KG1 (cell line): ENCODE measurements around the gene PIK3R5.

Experiments
- DNase-seq: peaks from one replicate; lab custom pipeline; 2025; lab: John Stamatoyannopoulos, UW

Gene PIK3R5

DNA sequence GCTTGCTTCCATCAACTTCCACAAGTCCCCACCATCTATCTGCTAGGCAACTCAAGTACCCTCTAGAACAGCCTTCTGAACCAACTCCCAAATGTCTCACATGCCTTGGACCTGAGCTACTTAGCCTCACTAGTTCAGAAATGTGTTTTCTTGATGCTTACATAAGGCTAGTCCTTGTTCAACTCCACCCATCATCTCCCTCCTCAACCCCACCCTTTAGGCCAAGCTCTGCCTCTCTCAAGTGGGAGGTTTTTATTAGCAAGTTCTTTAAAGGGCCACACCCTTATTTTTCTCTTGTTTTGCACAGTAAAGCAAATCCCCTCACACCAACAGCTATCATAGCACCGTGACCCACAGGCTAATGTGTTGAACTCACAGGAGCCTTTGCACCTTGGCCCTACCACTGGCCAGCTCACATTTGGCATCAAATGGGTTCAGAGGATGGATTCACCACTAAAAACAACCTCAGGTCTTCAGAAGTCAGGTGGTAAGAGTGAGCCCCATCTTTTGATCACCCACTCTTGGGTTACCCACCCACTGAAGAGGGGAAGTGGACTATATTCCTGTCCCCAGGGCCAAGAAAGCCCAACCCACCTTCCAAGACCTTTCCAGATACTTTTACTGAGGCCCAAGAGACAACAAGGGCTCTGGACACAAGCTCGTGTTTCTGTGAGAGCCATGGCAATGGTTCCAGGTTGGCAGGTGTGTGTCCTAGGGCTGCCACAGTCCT lies 12.2 kb downstream of the PIK3R5 start:
- DNase-seq, result no peak

DNA sequence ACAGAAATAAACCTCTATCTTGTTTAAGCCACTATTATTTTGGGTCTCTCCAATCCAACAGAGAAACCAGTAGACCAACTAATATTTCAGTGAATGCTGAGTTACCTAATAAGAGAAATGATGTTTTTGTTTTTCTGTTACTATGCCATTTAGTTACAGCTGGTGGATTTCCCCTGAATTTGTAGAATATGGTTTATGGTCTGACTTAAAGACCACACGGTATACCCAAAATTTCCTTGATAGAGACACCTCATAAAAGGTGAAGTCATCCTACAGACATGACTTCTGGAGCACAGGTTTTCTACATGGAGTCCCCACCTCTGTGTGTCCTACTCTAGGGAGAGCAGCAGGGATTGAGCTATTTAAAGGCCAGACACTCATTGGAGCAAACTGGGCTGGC lies 13.3 kb downstream of the PIK3R5 start:
- DNase-seq, result no peak

DNA sequence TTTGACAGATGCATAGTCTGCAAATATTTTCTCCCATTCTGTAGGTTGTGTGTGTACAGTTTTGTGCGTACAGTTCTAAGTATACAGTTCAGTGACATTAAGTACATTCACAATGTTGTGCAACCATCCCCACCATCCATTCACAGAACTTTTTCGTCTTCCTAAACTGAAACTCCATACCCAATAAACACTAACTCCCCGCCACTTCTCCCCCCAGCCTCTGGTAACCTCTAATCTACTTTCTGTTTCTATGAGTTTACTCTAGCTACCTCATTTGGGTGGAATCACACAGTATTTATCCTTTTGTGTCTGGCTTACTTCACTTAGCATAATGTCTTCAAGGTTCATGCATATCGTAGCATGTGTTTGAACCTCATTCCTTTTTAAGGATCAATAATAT lies 14.3 kb downstream of the PIK3R5 start:
- DNase-seq, result no peak

DNA sequence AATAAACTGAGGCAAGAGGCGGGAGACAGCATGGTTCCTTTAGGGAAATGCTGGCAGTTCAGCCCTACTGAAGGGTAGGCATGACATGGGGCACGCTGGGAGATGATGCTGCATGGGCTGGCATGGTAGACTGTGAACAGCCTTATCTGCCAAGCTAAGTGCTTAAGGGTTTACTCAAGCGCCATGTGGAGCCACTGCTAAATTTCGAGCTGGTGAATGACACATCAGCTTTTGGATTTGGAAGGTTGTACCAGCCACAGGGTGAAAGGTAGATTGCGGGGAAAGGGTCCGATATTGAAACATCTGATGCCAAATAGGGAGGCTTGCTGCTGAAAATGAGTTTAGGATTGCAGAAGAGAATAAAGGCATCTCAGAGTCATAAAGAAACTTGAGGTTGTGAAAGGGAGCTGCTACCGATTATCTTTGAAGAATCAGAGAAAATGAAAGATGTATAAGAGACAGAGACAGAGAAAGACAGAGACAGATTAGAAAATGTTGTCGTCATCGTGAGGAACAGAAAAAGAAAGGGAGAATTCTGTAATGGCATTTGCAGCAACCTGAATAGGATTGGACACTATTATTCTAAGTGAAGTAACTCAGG lies 16.3 kb downstream of the PIK3R5 start:
- no peak for DNase-seq

DNA sequence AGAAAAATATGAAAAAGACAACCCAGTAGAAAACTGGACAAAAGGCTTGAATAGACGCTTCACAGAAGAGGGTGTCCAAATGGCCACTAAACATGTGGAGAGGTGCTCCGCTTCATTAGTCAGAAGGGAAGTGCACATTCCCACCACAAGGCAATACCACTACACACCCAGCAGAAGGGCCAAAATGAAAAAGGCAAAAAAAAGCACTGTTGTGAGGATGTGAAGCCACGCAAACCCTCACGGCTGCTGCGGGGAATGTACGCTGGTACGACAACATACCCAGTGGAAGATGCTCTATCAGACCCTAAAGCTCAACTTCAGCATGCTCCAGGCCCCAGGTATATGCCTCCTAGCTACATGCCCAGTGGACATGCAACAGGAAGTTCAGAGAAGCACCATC lies 17.0 kb downstream of the PIK3R5 start:
- DNase-seq, result no peak

DNA sequence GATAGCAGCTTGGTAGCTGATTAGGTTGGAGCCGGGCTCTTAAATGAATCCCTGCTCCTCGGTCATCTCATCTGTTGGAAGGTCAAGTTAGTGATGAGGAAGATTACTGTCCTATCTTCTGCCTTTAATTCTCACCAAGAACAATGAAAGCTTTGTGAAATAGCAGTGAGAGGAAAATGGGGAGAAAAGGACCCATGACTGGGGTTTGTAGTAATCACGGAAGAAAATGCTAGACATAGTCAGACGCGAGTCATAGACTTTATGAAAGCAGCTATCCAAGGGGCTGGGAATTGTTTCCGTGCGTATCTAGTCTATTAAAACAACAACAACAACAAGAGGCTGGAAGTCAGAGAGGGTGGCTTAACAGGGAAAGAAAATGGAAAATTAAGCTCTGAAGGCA lies 18.3 kb downstream of the PIK3R5 start:
- no peak for DNase-seq

DNA sequence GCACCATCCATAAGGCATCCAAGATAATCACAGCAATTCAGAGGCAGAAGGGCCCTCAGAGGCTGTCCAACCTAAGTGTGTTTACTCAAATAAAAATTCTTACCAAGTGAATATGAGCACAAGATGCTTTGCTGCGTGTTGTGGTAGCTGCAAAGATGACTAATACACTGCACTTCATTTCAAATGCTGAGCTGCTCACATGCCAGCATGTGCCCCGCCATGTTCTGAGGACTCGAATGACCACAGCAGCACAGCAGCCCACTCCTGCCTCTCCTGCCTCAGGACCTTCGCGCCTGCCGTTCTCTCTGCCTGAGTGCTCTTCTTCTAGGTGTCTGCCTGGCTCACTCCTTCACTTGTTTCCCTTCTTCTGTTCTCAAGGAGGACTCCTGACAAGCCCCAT lies 19.0 kb downstream of the PIK3R5 start:
- DNase-seq, result no peak

DNA sequence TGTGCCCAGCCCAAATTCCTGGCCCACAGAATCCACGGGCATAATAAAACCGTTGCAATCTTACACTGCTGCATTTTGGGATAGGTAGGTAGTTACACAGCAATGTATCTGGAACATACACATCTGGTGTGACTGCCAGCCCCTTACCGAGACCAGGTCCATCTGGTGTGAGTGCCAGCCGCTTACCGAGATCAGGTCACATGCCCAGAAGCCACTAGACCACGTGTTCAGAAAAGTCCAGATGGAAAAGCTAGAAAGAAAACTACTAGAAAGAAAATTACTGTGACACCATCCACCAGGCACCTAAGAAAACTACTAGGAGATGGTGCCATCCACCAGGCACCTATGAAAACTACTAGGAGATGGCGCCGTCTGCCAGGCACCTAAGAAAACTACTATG lies 19.4 kb downstream of the PIK3R5 start:
- DNase-seq, result no peak

DNA sequence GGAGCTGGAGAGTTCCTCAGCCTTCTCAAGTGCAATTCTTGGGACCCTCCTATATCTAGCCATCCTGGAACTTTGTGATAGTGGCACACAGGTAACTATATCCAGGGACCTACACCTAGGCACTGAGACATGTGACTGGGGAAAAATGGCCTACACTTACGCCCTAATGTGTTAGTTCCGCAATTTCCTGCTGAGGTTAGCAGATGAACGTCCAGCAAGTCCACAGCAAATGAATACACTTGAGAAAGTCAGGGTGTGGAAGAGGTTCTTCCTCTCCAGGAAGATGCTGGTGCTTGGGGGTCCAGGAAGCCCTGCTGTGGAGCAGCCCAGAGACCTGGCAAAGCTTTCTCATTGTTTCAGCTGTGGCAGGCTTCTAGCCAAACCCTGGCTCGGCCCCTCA lies 20.8 kb downstream of the PIK3R5 start:
- no peak for DNase-seq

DNA sequence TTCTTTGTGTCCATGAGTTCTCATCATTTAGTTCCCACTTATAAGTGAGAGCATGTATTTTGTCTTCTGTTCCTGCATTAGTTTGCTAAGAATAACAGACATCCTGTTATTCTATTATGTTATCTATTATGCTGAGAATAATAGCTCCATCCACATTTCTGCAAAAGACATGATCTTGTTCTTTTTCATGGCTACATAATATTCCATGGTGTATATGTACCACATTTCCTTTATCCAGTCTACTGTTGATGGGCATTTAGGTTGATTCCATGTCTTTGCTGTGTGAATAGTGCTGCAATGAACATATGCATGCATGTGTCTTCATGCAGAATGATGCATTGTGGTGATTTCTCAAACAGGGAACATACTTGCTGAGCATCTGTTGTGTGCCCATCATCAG lies 21.4 kb downstream of the PIK3R5 start:
- no peak for DNase-seq

DNA sequence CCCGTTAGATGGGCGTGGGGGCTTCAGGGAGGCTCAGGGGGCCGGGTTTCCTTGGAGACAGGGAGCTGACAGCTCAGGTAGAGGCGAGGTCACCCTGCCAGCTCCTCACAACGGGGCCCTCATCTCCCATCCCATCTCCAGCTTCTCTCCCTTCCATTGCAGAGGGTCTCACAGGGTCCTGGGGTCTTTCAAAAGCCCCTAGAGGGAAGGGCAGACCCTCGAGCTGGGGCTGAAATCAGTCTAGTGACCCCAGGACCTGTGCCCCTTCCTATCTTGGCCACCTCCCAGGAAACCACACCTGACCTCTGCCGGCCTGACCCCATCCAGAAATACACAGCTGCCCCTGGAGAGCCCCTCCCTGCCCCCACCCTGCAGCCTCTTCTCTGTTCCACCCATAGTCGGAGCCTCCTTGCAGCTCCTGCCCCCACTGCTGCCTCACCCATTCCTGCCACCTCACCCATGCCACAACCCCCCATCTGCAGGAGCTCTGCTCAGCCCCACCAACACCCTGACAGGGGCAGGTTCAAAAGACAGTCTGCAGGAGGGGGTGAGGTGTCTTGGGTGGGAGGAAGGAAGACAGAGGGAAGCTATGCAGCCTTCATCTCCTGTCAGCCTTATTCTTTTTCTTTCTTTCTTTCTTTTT lies 23.4 kb downstream of the PIK3R5 start:
- no peak for DNase-seq

DNA sequence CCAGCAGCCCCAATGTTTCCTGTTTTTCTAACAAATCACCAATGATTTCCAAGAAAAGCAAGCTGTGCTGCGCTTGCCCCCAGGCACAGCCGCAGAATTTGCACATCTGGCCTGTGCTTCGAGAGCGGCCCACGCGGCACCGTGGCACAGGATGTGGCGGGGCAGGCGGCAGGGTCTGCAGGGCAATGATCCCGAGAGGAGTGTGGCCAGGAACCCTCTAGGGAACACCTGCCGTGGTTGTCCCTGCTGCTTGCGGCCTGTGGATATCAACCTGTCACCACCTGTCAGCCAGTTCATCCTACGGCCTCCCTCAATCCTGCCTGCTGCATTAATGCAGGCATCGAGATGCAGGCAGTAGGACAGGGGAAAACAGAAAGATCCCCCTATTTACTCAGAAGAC lies 24.0 kb downstream of the PIK3R5 start:
- no peak for DNase-seq

DNA sequence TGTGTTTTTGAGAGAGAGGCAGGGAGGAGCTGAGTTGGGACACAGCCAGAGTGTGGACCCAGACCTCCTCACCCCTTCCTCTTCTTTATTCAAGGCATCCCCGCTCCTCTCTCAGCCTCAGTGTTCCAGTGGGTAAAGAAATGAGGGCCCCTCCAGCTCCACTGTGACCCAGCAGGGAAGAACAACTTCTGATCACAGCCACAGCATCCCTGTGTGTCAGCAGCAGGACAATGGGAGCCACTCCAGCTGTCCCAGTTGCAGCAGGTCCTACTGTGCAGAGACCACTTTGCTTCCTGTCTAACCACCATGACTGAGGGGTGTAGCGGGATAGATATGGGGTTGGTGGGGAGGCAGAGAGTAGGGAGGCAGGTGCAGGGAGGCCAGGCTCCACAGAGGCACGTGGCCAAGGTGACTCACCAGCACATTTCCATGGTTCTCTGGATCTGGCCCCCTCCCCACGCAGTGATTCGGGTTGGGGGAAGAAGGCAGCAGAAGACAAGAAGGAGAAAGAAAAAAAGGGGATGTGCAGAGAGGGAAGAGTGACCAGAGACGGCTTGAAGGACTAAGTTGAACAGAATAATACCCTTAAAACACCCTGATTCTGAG lies 24.5 kb downstream of the PIK3R5 start:
- DNase-seq, result no peak

DNA sequence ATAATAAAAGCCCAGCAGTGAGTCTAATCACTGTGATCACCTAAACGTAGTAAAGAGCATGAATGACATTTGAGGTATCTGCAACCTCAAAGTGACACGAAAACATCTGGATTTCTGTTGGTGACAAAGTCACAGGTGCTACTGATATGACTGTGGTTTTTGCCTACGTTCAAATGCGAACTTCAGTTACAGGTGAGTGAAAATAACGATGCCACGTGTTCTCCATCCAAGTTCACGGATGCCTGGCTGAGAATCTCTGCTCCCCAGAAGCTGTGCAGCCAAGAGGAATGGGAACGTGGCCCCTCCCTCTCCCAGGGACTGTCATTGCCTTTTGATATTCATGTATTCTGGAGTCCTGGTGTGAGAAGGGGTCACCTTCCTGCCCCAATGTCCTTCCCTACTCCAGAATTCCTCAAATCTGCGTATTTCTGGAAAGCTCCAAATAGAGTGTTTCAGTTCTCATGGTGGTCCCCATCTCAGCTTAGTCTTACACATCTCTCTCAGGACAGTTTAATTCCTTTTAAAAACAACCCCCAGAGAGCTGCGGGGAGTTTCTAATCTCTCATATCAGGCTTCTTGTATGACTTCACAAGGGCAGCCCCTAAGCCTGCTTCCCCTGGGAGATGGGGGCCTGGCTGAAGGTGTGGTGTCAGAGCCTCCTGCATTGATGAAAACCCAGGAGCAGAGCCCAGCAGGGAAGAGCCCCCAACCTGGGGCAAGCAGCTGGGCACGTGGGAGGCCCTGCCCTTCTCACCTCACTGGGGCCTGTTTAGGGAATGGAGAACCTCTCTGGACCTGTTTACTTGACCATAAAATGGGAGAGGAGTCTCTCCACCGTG lies 25.8 kb downstream of the PIK3R5 start:
- DNase-seq, result no peak

DNA sequence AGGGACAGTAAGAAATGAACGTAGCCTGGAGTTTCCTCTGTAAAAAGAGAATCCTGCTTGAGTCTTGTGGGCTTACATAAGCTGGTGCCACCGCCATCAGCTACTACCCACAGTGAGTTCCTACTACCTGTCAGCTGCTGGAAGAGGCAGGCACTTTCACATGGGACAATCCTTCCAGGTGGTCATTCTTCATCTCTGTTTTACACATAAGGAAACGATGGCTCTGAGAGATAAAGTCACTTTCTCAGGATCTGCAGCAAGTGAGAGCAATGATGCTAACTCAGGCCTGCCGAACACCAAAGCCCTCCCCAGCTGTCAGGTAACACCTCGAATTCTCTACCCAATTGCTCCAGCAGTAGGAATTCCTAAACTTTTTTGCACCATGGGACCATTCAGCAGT lies 26.6 kb downstream of the PIK3R5 start:
- DNase-seq, result no peak

DNA sequence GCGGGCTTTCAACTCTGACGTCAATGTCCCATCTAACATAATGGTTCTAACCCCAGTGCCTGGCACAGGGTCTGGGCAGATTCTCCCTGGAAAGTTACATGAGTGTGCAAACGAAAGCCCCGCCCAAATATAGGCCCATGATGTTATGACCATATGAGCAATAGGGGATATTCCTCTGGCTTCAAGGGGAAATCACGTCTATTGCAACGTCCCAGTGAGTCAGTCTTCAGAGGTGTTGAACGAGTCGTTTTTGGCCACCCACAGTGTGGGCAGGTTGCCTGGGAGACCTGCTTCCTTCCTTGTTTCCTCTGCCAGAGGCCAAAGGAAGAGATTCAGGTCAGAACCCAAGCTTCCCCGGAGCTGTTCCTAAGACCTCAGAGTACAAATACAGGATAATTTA lies 30.3 kb downstream of the PIK3R5 start:
- no peak for DNase-seq

DNA sequence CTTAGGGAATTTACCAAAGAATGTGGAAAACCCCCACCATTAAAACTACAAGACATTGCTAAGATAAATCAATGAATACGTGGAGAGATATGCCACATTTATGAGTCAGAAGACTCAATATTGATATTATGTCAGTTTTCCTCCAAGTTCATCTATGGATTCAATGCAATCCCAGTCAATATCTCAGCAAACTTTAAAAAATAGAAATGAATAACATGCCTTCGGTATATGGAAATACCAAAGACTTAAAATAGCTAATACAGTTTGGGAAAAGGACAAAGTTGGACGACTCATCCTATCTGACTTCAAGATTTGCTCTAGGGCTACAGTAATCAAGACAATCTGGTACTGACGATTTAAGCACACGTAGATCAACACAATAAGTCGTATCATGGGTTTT lies 31.2 kb downstream of the PIK3R5 start:
- DNase-seq, result no peak

DNA sequence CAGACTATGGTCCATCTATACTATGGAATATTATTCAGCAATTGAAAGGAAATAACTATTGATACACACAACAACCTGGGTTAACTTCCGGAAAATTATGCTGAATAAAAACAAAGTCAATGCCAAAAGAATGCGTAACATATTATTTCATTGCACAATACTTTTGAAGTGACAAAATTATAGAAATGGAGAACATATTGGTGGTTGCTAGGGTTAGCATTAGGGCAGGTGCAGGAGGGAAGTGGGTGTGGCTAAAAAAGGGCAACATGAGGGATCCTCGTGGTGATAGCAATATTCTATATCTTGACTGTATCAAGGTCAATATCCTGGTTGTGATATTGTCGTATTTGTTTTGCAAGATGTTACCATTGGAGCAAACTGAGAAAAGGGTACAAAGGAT lies 34.9 kb downstream of the PIK3R5 start:
- no peak for DNase-seq

DNA sequence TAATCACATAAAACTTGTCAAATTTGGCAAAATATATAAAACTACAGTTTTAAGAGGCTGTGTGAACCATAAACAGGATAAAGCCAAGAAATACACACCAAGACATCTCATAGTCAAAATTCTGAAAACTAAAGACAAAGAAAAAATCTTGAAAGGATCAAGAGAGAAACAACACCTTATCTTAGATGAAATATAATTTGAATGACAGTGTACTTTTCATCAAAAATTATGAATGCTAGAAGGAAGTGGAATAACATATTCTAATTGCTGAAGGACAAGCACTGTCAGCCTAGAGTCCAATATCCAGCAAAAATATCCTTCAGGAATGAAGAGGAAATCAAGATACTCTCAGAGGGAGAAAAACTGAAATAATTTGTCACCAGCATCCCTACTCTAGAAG lies 37.2 kb downstream of the PIK3R5 start:
- DNase-seq, result no peak

DNA sequence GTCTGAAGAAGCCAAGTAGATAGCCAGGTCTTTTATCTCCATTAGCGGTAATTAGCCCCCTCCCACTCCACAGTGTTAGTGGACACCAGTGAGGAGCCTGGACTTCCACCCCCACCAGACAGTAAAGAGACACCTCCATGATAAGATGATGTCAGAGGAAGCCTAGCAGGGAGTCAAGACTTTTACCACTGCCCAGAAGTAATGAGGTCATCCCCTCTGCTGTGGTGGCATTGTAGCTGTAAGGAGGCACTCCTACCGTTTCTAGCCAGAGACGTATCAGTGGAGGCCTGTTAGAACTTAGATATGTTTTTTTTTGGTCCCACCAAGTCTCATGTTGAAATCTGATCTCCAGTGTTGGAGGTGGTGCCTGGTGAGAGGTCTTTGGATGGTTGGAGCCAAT lies 38.1 kb downstream of the PIK3R5 start:
- DNase-seq, result no peak

DNA sequence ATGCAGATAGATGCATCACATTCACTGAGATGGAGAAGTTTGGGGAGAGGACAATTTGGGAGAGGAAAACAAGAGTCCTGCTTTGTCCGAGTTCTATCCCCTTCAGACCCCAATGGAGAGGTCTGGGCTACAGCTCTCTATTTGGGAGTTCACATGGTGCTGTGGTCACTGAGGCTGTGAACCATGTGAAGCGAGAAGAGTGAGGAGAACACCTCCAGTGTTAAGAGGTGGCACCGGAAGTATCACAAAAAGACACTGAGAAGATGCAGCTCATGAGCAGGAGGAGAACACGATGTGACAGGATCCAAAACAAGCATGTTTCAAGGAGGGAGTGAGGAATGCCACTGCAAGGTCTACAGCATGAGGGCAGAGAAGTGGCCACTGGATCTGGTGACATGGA lies 39.7 kb downstream of the PIK3R5 start:
- no peak for DNase-seq

DNA sequence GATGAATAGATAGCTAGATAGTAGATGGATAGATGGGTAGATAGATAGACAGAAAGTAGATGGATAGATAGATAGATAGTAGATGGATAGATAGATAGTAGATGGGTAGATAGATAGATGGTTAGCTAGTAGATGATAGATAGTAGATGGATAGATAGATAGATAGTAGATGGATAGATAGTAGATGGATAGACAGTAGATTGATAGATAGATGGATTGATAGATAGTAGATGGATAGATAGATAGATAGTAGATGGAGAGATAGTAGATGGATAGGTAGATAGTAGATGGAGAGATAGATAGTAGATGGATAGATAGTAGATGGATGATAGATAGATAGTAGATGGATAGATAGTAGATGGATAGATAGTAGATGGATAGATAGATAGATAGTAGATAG lies 40.4 kb downstream of the PIK3R5 start:
- no peak for DNase-seq
